ENCODE results near the gene MYOC. TPM values are rescaled to one million over a fixed set of nuclear protein-coding genes. Genes with fewer than 3 reads are reported as not detected.

Gene MYOC
- total RNA-seq, 1 experiment from 2014 or later, result not detected

DNA sequence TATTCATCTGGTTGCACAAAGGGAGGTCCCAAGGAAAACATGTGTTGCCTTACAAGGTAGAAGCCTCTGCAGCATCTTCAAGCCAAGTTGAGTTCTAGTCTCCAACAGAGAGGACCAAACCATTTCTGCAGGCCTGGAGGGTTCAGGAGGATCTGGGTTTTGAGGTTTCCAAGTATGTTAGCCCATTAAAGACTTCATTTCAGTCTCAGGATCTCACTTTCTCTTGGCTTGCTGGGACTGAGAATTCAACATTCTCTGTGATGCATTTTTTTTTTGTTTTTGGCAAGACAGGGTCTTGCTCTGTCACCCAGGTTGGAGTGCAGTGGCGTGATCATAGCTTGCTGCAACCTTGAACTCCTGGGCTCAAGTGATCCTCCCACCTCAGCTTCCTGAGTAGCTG, 39.2 kb downstream of the MYOC start:
- H3K36me3 ChIP-seq (ENCODE audit: control insufficient read depth, insufficient read depth, low read length), result no peaks in the 10 kb centered on the region
- no peak for DNase-seq
- Mint-ChIP-seq H3K27ac (ENCODE audit: unreplicated experiment) (no peak overlapping the region), H3K4me1 (ENCODE audit: low read depth, unreplicated experiment) (no peaks in the 10 kb centered on the region), H3K9me3 (ENCODE audit: unreplicated experiment) (no peaks in the 10 kb centered on the region), H3K4me3 (ENCODE audit: unreplicated experiment) (no peak overlapping the region), H3K36me3 (ENCODE audit: insufficient read depth, unreplicated experiment) (no peaks in the 10 kb centered on the region), H3K27me3 (ENCODE audit: insufficient read depth, unreplicated experiment) (no peaks in the 10 kb centered on the region)
- H3K4me3 ChIP-seq (ENCODE audit: low read depth, low read length), result no peak overlapping the region
- H3K4me1 ChIP-seq, result no peaks in the 10 kb centered on the region
- no peaks in the 10 kb centered on the region for H3K27me3 ChIP-seq (replicated peaks; ENCODE audit: control insufficient read depth, insufficient read depth, low read length)
- CTCF ChIA-PET, result no interaction called here
- TF ChIP-seq, protein P1, sequence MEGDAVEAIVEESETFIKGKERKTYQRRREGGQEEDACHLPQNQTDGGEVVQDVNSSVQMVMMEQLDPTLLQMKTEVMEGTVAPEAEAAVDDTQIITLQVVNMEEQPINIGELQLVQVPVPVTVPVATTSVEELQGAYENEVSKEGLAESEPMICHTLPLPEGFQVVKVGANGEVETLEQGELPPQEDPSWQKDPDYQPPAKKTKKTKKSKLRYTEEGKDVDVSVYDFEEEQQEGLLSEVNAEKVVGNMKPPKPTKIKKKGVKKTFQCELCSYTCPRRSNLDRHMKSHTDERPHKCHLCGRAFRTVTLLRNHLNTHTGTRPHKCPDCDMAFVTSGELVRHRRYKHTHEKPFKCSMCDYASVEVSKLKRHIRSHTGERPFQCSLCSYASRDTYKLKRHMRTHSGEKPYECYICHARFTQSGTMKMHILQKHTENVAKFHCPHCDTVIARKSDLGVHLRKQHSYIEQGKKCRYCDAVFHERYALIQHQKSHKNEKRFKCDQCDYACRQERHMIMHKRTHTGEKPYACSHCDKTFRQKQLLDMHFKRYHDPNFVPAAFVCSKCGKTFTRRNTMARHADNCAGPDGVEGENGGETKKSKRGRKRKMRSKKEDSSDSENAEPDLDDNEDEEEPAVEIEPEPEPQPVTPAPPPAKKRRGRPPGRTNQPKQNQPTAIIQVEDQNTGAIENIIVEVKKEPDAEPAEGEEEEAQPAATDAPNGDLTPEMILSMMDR (IDR thresholded peaks at IDR 0.05; ENCODE audit: insufficient read depth in 1 of 2, low read depth in 1 of 2, low read length in 1 of 2, severe bottlenecking in 1 of 2, unreplicated experiment in 1 of 2), result no peak
- BruUV-seq (replicated peaks), result no TSS peak
- no peaks in the 10 kb centered on the region for H3K9me3 ChIP-seq
- POLR2A ChIA-PET, result no interaction called here
- intact Hi-C loops (cut with micrococcal nuclease; ENCODE audit: unreplicated experiment), result no loop called here

DNA sequence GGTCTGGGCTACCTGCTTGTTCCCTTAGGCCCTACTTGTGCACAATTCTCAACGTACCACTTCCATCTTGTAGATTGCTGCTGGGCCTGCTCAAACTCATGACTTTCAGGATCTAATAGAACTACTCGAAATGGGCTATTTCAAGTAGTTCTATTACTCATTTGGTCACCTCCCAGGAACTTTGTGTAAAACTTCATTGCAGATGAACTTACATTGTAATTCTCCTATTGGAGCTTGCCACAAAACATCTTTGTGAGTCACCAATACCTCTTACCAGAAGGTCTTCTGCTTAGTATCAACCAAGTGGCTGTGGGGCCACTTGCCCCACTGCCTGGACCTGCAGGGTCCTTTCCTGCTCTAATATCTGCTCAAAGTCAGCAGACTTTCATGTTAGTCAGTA, 41.2 kb downstream of the MYOC start:
- H3K9me3 Mint-ChIP-seq (ENCODE audit: unreplicated experiment), result no peaks in the 10 kb centered on the region
- TF ChIP-seq, protein P1 (IDR thresholded peaks at IDR 0.05; ENCODE audit: insufficient read depth in 1 of 2, low read depth in 1 of 2, low read length in 1 of 2, severe bottlenecking in 1 of 2, unreplicated experiment in 1 of 2), result no peak
- no peaks in the 10 kb centered on the region for H3K27me3 ChIP-seq (replicated peaks; ENCODE audit: control insufficient read depth, insufficient read depth, low read length)
- no peaks in the 10 kb centered on the region for H3K4me1 Mint-ChIP-seq (ENCODE audit: low read depth, unreplicated experiment)
- no peaks in the 10 kb centered on the region for H3K4me1 ChIP-seq
- no peak overlapping the region for H3K27ac Mint-ChIP-seq (ENCODE audit: unreplicated experiment)
- CTCF ChIA-PET, result no interaction called here
- H3K9me3 ChIP-seq, result no peaks in the 10 kb centered on the region
- no peak overlapping the region for H3K4me3 ChIP-seq (ENCODE audit: low read depth, low read length)
- no peaks in the 10 kb centered on the region for H3K36me3 Mint-ChIP-seq (ENCODE audit: insufficient read depth, unreplicated experiment)
- POLR2A ChIA-PET, result no interaction called here
- intact Hi-C loops (cut with micrococcal nuclease; ENCODE audit: unreplicated experiment), result no loop called here
- no peak for DNase-seq
- BruUV-seq (replicated peaks), result no TSS peak
- no peaks in the 10 kb centered on the region for H3K27me3 Mint-ChIP-seq (ENCODE audit: insufficient read depth, unreplicated experiment)
- no peaks in the 10 kb centered on the region for H3K36me3 ChIP-seq (ENCODE audit: control insufficient read depth, insufficient read depth, low read length)
- no peak overlapping the region for H3K4me3 Mint-ChIP-seq (ENCODE audit: unreplicated experiment)

DNA sequence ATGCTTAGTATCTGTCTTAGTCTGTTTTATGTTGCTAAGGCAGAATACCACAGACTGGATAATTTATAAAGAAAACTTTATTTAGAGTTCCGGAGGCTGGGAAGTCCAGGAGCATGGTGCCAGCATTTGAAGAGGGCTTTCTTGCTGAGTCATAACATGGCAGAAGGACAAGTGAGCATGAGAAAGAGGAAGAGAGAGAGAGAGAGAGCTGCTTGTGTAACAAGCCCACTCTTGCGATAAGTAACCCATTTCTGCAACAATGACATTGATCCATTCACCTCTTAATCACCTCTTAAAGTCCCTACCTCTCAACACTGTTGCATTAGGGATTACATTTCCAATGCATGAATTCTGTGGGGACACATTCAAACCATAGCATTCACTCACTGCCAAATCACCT, 42.1 kb downstream of the MYOC start:
- Mint-ChIP-seq H3K4me1 (ENCODE audit: low read depth, unreplicated experiment) (no peaks in the 10 kb centered on the region), H3K9me3 (ENCODE audit: unreplicated experiment) (no peaks in the 10 kb centered on the region), H3K27me3 (ENCODE audit: insufficient read depth, unreplicated experiment) (no peaks in the 10 kb centered on the region), H3K27ac (ENCODE audit: unreplicated experiment) (no peak overlapping the region), H3K4me3 (ENCODE audit: unreplicated experiment) (no peak overlapping the region), H3K36me3 (ENCODE audit: insufficient read depth, unreplicated experiment) (no peaks in the 10 kb centered on the region)
- BruUV-seq (replicated peaks), result no TSS peak
- ChIA-PET CTCF (no interaction called here), POLR2A (no interaction called here)
- H3K36me3 ChIP-seq (ENCODE audit: control insufficient read depth, insufficient read depth, low read length), result no peaks in the 10 kb centered on the region
- no peak overlapping the region for H3K4me3 ChIP-seq (ENCODE audit: low read depth, low read length)
- no peak for DNase-seq
- intact Hi-C loops (cut with micrococcal nuclease; ENCODE audit: unreplicated experiment), result no loop called here
- TF ChIP-seq, protein P1 (IDR thresholded peaks at IDR 0.05; ENCODE audit: insufficient read depth in 1 of 2, low read depth in 1 of 2, low read length in 1 of 2, severe bottlenecking in 1 of 2, unreplicated experiment in 1 of 2), result no peak
- no peaks in the 10 kb centered on the region for H3K27me3 ChIP-seq (replicated peaks; ENCODE audit: control insufficient read depth, insufficient read depth, low read length)
- no peaks in the 10 kb centered on the region for H3K9me3 ChIP-seq
- no peaks in the 10 kb centered on the region for H3K4me1 ChIP-seq

Measured in Caco-2 (cell line).